ENCODE data around the gene BMPR1A. TPM values are rescaled to one million over a fixed set of nuclear protein-coding genes. Genes with fewer than 3 reads are reported as not detected.

Gene BMPR1A
- total RNA-seq, 3 donors from 2014 or later = 49.8 to 87.2 (median 57.4) TPM

DNA sequence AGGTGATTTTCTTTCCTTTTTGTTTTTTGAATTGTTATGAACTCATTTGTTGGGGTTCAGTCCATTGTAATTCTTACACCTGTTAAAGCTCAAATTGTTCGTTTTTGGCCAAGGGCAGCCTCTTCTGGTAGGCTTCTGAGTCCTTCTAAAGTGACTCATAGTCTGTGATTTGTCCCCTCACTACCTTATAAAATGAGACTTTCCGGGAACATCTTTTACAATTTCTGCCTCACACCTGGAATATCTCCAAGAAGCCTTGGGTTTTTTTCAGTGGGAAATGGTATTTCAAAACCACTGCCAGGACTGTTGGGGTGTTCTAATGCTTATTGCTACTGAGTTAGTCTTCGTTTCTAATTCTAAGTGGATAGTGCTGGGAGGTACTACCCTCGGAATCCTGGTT is 56.7 kb downstream of the BMPR1A start:
- DNase-seq (ENCODE audit: low spot score in 2 of 2) = no peak
- Histone ChIP-seq H3K9me3 (no peaks in the 10 kb centered on the region), H3K4me1 (no peaks in the 10 kb centered on the region), H3K27me3 (no peaks in the 10 kb centered on the region), H3K36me3 (no peaks in the 10 kb centered on the region), H3K27ac (peak overlapping the region in 1 of 2 donors; percentile 2), H3K4me3 (no peak overlapping the region)
- TF ChIP-seq, protein P1, sequence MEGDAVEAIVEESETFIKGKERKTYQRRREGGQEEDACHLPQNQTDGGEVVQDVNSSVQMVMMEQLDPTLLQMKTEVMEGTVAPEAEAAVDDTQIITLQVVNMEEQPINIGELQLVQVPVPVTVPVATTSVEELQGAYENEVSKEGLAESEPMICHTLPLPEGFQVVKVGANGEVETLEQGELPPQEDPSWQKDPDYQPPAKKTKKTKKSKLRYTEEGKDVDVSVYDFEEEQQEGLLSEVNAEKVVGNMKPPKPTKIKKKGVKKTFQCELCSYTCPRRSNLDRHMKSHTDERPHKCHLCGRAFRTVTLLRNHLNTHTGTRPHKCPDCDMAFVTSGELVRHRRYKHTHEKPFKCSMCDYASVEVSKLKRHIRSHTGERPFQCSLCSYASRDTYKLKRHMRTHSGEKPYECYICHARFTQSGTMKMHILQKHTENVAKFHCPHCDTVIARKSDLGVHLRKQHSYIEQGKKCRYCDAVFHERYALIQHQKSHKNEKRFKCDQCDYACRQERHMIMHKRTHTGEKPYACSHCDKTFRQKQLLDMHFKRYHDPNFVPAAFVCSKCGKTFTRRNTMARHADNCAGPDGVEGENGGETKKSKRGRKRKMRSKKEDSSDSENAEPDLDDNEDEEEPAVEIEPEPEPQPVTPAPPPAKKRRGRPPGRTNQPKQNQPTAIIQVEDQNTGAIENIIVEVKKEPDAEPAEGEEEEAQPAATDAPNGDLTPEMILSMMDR (IDR thresholded peaks at IDR 0.05) = no peak
- TF ChIP-seq POLR2A (IDR thresholded peaks at IDR 0.05) = no peak
- TF ChIP-seq POLR2AphosphoS5 (IDR thresholded peaks at IDR 0.05) = no peak
- intact Hi-C loops (cut with DNase I; ENCODE audit: low total_unique reads) = no loop called here

DNA sequence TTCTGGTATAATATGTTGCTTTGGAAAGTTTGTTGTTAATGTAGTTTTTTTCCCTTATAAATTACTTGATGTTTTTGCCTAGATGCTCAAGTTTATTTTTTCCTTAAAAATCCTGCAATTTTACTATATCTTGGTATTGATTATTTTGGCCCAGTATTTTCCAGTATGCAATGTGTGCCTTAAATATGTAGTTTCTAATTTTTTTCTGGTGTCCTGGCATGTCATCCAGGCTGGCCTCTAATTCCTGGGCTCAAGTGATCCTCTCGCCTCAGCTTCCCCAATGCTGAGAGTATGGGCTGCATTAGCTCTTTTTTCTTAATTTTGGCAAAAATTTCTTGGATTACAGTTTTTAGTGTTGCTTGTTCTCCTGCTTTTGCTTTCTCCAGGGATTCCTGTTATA is 57.6 kb downstream of the BMPR1A start:
- DNase-seq (ENCODE audit: low spot score in 2 of 2) = no peak
- TF ChIP-seq POLR2A (IDR thresholded peaks at IDR 0.05) (no peak), POLR2AphosphoS5 (IDR thresholded peaks at IDR 0.05) (no peak)
- TF ChIP-seq, protein P1 (IDR thresholded peaks at IDR 0.05) = no peak
- intact Hi-C loops (cut with DNase I; ENCODE audit: low total_unique reads) = no loop called here
- Histone ChIP-seq H3K27me3 (no peaks in the 10 kb centered on the region), H3K36me3 (no peaks in the 10 kb centered on the region), H3K4me3 (no peak overlapping the region), H3K9me3 (no peaks in the 10 kb centered on the region), H3K27ac (no peak overlapping the region), H3K4me1 (no peaks in the 10 kb centered on the region)

DNA sequence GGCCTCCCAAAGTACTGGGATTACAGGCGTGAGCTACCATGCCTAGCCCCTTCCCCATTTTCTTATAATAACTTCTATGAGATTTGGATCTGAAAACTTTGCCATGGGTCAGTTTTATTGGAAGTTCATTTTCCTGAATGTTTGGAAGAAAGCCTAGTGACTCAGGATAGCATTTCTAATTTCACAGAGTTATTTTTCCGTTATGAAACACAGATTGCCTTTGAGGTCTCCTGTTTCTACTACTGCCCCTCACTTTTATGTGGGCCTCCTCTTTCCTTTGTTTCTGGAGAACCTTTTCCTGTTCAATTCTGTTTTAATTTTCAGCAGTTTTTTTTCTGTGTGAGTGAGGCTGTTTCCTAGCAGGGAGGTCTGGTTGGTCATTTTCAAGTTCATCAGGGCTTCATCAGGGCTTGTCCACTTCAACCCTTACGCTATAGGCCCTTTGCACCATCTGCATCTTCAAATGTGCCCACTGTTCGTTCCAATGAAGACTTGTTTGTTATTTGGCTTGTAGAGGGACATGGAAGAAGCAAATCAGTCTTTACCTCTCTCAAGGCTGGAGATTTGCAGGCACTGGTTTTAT is 58.7 kb downstream of the BMPR1A start:
- Histone ChIP-seq H3K4me1 (no peaks in the 10 kb centered on the region), H3K9me3 (no peaks in the 10 kb centered on the region), H3K36me3 (no peaks in the 10 kb centered on the region), H3K27me3 (no peaks in the 10 kb centered on the region), H3K27ac (peak overlapping the region; percentile 49 to 78), H3K4me3 (no peak overlapping the region)
- TF ChIP-seq, protein P1 (IDR thresholded peaks at IDR 0.05) = no peak
- no peak for DNase-seq (ENCODE audit: low spot score in 2 of 2)
- intact Hi-C loops (cut with DNase I; ENCODE audit: low total_unique reads) = no loop called here

DNA sequence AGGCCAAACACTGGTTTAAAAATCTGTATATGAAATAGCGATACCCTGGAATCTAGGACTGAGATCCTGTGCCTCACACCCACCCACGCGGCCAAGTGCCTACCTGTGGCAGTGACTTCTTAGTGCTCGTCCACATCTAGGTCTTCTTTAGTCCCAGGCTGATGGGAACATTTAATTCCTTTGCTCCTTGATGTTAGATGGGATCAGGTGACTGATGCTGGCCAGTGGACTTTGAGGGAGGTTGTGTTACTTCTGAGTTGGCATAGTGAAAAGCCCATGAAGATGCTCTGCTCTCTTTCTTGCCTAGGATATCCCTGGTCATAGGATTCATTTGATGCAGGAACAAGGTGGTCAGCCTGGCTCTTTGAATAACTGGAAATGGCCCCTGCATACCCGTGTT is 59.2 kb downstream of the BMPR1A start:
- Histone ChIP-seq H3K36me3 (no peaks in the 10 kb centered on the region), H3K27me3 (no peaks in the 10 kb centered on the region), H3K4me3 (no peak overlapping the region), H3K9me3 (no peaks in the 10 kb centered on the region), H3K4me1 (no peaks in the 10 kb centered on the region), H3K27ac (peak overlapping the region; percentile 49 to 70)
- TF ChIP-seq, protein P1 (IDR thresholded peaks at IDR 0.05) = no peak
- TF ChIP-seq POLR2A (IDR thresholded peaks at IDR 0.05) = no peak
- TF ChIP-seq POLR2AphosphoS5 (IDR thresholded peaks at IDR 0.05) = no peak
- DNase-seq (ENCODE audit: low spot score in 2 of 2) = no peak
- intact Hi-C loops (cut with DNase I; ENCODE audit: low total_unique reads) = no loop called here

DNA sequence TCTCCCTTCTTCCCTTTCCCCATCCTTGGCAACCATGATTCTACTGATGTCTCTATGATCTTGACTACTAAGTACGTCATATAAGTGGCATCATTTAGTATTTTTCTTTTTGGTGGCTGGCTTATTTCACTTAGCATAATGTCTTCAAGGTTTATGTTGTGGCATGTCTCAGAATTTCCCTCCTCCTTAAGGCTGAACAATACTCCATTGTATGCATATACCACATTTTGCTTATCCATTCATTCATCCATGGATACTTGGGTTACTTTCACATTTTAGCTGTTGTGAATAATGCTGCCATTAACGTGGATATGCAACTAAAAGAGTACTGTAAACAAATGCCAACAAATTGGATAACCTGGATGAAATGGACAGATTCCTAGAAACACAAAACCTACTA is 60.8 kb downstream of the BMPR1A start:
- Histone ChIP-seq H3K27ac (no peak overlapping the region), H3K4me3 (no peak overlapping the region), H3K9me3 (no peaks in the 10 kb centered on the region), H3K36me3 (no peaks in the 10 kb centered on the region), H3K27me3 (no peaks in the 10 kb centered on the region), H3K4me1 (no peaks in the 10 kb centered on the region)
- no peak for DNase-seq (ENCODE audit: low spot score in 2 of 2)
- intact Hi-C loops (cut with DNase I; ENCODE audit: low total_unique reads) = no loop called here
- TF ChIP-seq, protein P1 (IDR thresholded peaks at IDR 0.05) = no peak
- TF ChIP-seq POLR2A (IDR thresholded peaks at IDR 0.05) (no peak), POLR2AphosphoS5 (IDR thresholded peaks at IDR 0.05) (no peak)
